Mesothelial cell of epicardium (in vitro differentiated cells): ENCODE data around the gene FKBP7. TPM values are rescaled to one million over a fixed set of nuclear protein-coding genes. Genes with fewer than 3 reads are reported as not detected.

Experiments used
- DNase-seq, 2 experiments: peaks; one replicate each; pipeline ENCODE4 v3.0.0; 2021; ENCODE audit warnings: low spot score in 2 of 2; ENCODE audit not compliant: unreplicated experiment in 2 of 2
- H3K27ac Mint-ChIP-seq: 2 replicates; pipeline ENCODE4 v1.8.0; 2021; ENCODE audit warnings: mixed read lengths
- H3K27me3 Mint-ChIP-seq: 2 replicates; pipeline ENCODE4 v1.8.0; 2021; ENCODE audit warnings: low read depth, mixed read lengths
- H3K36me3 Mint-ChIP-seq: 2 replicates; pipeline ENCODE4 v1.8.0; 2021; ENCODE audit warnings: mixed read lengths
- H3K4me1 Mint-ChIP-seq: 2 replicates; pipeline ENCODE4 v1.8.0; 2021; ENCODE audit warnings: mixed read lengths
- H3K4me3 Mint-ChIP-seq: 2 replicates; pipeline ENCODE4 v1.8.0; 2021; ENCODE audit warnings: mild to moderate bottlenecking, moderate library complexity, mixed read lengths
- H3K9me3 Mint-ChIP-seq: 2 replicates; pipeline ENCODE4 v1.8.0; 2021; ENCODE audit warnings: mixed read lengths
- CTCF ChIP-seq: fragments of 200-600 bp; sonication (generic); IDR thresholded peaks from one replicate; pipeline ENCODE4 v1.5.0; 2021; ENCODE audit warnings: antibody characterized with exemption; ENCODE audit not compliant: unreplicated experiment
- total RNA-seq: library from RNA; stranded (reverse); gene quantifications from 3 replicates; pipeline ENCODE4 v1.2.1, GENCODE V29; 2021

The FKBP7 gene
- total RNA-seq, 1 donor from 2014 or later: 49.7 TPM

- peaks cover 16% of the 10 kb centered on the region for H3K36me3 Mint-ChIP-seq
- H3K27me3 Mint-ChIP-seq: no peaks in the 10 kb centered on the region
- H3K27ac Mint-ChIP-seq: no peak overlapping the region
- no peaks in the 10 kb centered on the region for H3K4me1 Mint-ChIP-seq
- no peak for TF ChIP-seq CTCF
- no peak for DNase-seq
- no peak overlapping the region for H3K4me3 Mint-ChIP-seq
- no peaks in the 10 kb centered on the region for H3K9me3 Mint-ChIP-seq
These were observed 34.1 kb upstream of the FKBP7 start for GRCh38 chr2:178512484-178512883.

- Mint-ChIP-seq H3K9me3 (no peaks in the 10 kb centered on the region), H3K27ac (no peak overlapping the region), H3K4me3 (no peak overlapping the region), H3K27me3 (no peaks in the 10 kb centered on the region), H3K4me1 (no peaks in the 10 kb centered on the region), H3K36me3 (peaks cover 17% of the 10 kb centered on the region)
- TF ChIP-seq CTCF: no peak
- no peak for DNase-seq
These were observed 32.0 kb upstream of the FKBP7 start for GRCh38 chr2:178510384-178510783.

GRCh38 chr2:178508646-178509045, 30.2 kb upstream of the FKBP7 start:
- Mint-ChIP-seq H3K27me3 (no peaks in the 10 kb centered on the region), H3K4me3 (no peak overlapping the region), H3K36me3 (peaks cover 19% of the 10 kb centered on the region), H3K9me3 (no peaks in the 10 kb centered on the region), H3K27ac (no peak overlapping the region), H3K4me1 (no peaks in the 10 kb centered on the region)
- DNase-seq: no peak
- TF ChIP-seq CTCF: no peak

GRCh38 chr2:178506949-178507348, 28.5 kb upstream of the FKBP7 start:
- no peak overlapping the region for H3K27ac Mint-ChIP-seq
- no peak for TF ChIP-seq CTCF
- H3K4me3 Mint-ChIP-seq: no peak overlapping the region
- peaks cover 18% of the 10 kb centered on the region for H3K36me3 Mint-ChIP-seq
- no peaks in the 10 kb centered on the region for H3K4me1 Mint-ChIP-seq
- no peaks in the 10 kb centered on the region for H3K27me3 Mint-ChIP-seq
- H3K9me3 Mint-ChIP-seq: no peaks in the 10 kb centered on the region
- DNase-seq: no peak

GRCh38 chr2:178506524-178506923, 28.1 kb upstream of the FKBP7 start:
- peaks cover 19% of the 10 kb centered on the region for H3K36me3 Mint-ChIP-seq
- no peak for DNase-seq

More at GRCh38 chr2:178506524-178506923, 28.1 kb upstream of the FKBP7 start:
- TF ChIP-seq CTCF: no peak
- no peaks in the 10 kb centered on the region for H3K4me1 Mint-ChIP-seq
- H3K4me3 Mint-ChIP-seq: no peak overlapping the region
- H3K27ac Mint-ChIP-seq: no peak overlapping the region
- no peaks in the 10 kb centered on the region for H3K27me3 Mint-ChIP-seq
- no peaks in the 10 kb centered on the region for H3K9me3 Mint-ChIP-seq
